Mucosa of descending colon (tissue), 3 donors: ENCODE data around the gene RRP8. TPM values are rescaled to one million over a fixed set of nuclear protein-coding genes. Genes with fewer than 3 reads are reported as not detected.

Source experiments
- ATAC-seq: fragments of 200-7000 bp; cut with Tn5 transposase; one replicate; pipeline ENCODE4 v1.9.1; 2020; ENCODE audit warnings: mild to moderate bottlenecking, moderate library complexity
- DNase-seq, 3 donors: peaks; one replicate each; pipeline ENCODE4 v3.0.0-alpha.2; 2020
- H3K36me3 ChIP-seq: fragments of 200-600 bp; one replicate; pipeline ENCODE4 v1.8.0; 2021; ENCODE audit warnings: low read depth, mild to moderate bottlenecking
- H3K4me1 ChIP-seq: fragments of 200-600 bp; one replicate; pipeline ENCODE4 v1.8.0; 2021; ENCODE audit warnings: low read depth, mild to moderate bottlenecking
- H3K4me3 ChIP-seq: fragments of 200-600 bp; one replicate; pipeline ENCODE4 v1.8.0; 2021; ENCODE audit warnings: mild to moderate bottlenecking
- H3K9me3 ChIP-seq: fragments of 200-600 bp; one replicate; pipeline ENCODE4 v1.8.0; 2021; ENCODE audit warnings: mild to moderate bottlenecking
- intact Hi-C, 2 donors: fragments of 100-400 bp; cut with DNase I in 1 of 2; cut with micrococcal nuclease in 1 of 2; formaldehyde crosslinking; loops; one replicate each; pipeline versions ENCODE4 v1.11.0 to v1.11.1; 2022; cut with DNase I, micrococcal nuclease
- total RNA-seq, 3 donors: library from RNA; stranded (reverse); fragmentation: NEBNext Ultra II Directional in 2 of 3; extraction: Animal tissue kit (Norgen Biotek cat#: 25700) in 2 of 3; gene quantifications; one replicate each; pipeline versions ENCODE4 v1.2.1 to v1.2.4, GENCODE V29; 2021 to 2023
- TF ChIP-seq, protein P1 (sequence below): fragments of 200-600 bp; IDR thresholded peaks from one replicate; pipeline ENCODE4 v1.8.0; 2022; ENCODE audit warnings: antibody characterized with exemption, mild to moderate bottlenecking
- donor health status: DM: no; HTN: no; CAD: no; lungs with moderate emphysema.
- donor health status: DM: no; HTN: no; CAD: no.
- donor health status: DM: no; HTN: yes; CAD: no.

The RRP8 gene
- total RNA-seq, 3 donors from 2014 or later: 20.5 to 33.7 (median 20.7) TPM

- Histone ChIP-seq H3K4me3 (no peak overlapping the region), H3K9me3 (no peaks in the 10 kb centered on the region), H3K4me1 (peaks cover 3% of the 10 kb centered on the region), H3K36me3 (no peaks in the 10 kb centered on the region)
- DNase-seq (no peak), ATAC-seq (no peak)
- intact Hi-C loops: no loop called here
- TF ChIP-seq, protein P1, sequence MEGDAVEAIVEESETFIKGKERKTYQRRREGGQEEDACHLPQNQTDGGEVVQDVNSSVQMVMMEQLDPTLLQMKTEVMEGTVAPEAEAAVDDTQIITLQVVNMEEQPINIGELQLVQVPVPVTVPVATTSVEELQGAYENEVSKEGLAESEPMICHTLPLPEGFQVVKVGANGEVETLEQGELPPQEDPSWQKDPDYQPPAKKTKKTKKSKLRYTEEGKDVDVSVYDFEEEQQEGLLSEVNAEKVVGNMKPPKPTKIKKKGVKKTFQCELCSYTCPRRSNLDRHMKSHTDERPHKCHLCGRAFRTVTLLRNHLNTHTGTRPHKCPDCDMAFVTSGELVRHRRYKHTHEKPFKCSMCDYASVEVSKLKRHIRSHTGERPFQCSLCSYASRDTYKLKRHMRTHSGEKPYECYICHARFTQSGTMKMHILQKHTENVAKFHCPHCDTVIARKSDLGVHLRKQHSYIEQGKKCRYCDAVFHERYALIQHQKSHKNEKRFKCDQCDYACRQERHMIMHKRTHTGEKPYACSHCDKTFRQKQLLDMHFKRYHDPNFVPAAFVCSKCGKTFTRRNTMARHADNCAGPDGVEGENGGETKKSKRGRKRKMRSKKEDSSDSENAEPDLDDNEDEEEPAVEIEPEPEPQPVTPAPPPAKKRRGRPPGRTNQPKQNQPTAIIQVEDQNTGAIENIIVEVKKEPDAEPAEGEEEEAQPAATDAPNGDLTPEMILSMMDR: no peak
Measured at GRCh38 chr11:6628526-6628925, 25.1 kb upstream of the RRP8 start.

DNA sequence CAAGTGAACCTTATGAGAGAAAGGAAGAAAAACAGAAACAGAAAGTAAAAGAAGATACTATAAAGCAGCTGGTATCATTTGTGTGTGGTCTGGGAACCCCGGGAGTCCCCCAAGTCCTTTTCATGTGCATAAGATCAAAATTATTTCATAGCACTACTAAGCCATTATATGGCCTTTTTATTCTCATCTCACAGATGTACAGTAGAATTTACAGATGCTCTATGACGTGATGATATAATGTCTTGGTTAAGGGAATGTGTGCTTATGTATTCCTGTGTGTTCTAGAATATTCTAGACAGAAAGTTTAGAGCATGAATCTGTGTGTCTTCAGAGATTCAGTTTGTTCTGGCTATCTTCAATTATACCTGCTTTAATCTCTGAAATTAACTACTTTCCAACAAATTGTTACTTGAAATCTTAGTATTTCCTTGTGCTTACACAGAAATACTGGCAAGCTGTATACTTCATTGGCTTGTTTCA is 24.4 kb upstream of the RRP8 start:
- DNase-seq (no peak), ATAC-seq (no peak)
- no peak overlapping the region for H3K4me3 ChIP-seq
- no peaks in the 10 kb centered on the region for H3K36me3 ChIP-seq
- TF ChIP-seq, protein P1: no peak
- no peaks in the 10 kb centered on the region for H3K9me3 ChIP-seq
- intact Hi-C loops: no loop called here
- peaks cover 3% of the 10 kb centered on the region for H3K4me1 ChIP-seq

GRCh38 chr11:6626971-6627761 is 23.8 kb upstream of the RRP8 start:
- H3K4me3 ChIP-seq: no peak overlapping the region
- intact Hi-C loops: no loop called here
- no peaks in the 10 kb centered on the region for H3K9me3 ChIP-seq
- ATAC-seq (no peak), DNase-seq (peak in 1 of 3 donors; percentile 45)
- TF ChIP-seq, protein P1: no peak
- peaks cover 3% of the 10 kb centered on the region for H3K4me1 ChIP-seq
- H3K36me3 ChIP-seq: no peaks in the 10 kb centered on the region

DNA sequence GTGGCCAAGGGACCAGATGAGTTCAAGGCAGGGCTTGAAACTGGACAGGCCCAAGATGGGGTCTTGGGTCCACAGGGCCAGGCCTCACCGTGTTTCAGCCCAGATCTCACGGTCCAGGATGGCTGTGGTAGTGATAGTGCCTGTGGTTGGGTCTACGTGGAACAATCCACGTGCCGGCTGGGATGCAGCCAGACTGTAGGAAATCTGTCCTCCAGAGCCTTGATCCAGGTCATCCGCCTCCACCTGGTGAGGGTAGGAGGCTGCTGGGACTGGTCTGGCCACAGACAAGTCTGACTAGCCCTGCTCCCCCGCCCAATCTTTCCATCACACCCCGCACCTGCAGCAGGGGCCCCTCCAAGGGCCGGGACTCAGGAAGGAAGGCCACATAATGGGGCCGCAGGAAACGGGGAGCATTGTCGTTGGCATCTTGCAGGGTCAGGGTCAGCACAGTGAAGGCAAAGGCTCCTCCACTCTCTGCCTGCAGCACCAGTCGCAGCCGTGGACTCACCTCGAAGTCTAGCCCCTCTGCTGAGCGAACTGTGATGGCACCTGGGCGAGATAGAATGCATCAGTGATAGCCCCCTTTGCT is 22.5 kb upstream of the RRP8 start:
- Histone ChIP-seq H3K4me3 (no peak overlapping the region), H3K9me3 (no peaks in the 10 kb centered on the region), H3K4me1 (peaks cover 3% of the 10 kb centered on the region), H3K36me3 (no peaks in the 10 kb centered on the region)
- TF ChIP-seq, protein P1: no peak
- ATAC-seq (no peak), DNase-seq (no peak)
- intact Hi-C loops: no loop called here

- intact Hi-C loops: no loop called here
Measured at GRCh38 chr11:6625156-6625831, 21.9 kb upstream of the RRP8 start.

More at GRCh38 chr11:6625156-6625831, 21.9 kb upstream of the RRP8 start:
- no peak for ATAC-seq
- TF ChIP-seq, protein P1: no peak
- Histone ChIP-seq H3K4me3 (no peak overlapping the region), H3K9me3 (no peaks in the 10 kb centered on the region), H3K36me3 (no peaks in the 10 kb centered on the region), H3K4me1 (no peaks in the 10 kb centered on the region)
- DNase-seq: no peak
